Measurements from ENCODE around the gene MXD3. TPM values are rescaled to one million over a fixed set of nuclear protein-coding genes. Genes with fewer than 3 reads are reported as not detected.

MXD3 gene
- total RNA-seq, 2 donors from 2014 or later: 5.4 to 6.1 TPM

- intact Hi-C loops (cut with DNase I): no loop called here
- peak; percentile 57 for DNase-seq (ENCODE audit: low spot score)
Measured at GRCh38 chr5:177328545-177329231, 17.0 kb upstream of the MXD3 start.

- intact Hi-C loops (cut with DNase I): loop anchor here in 1 of 2 donors (1.0 kb wide), 1 partner anchor 12 kb away; no protein-coding TSS in a partner anchor
- DNase-seq (ENCODE audit: low spot score): peak; percentile 90
Measured at GRCh38 chr5:177327539-177328522, 16.1 kb upstream of the MXD3 start.

GRCh38 chr5:177325868-177326381 lies 14.2 kb upstream of the MXD3 start:
- peak; percentile 14 for DNase-seq (ENCODE audit: low spot score)
- intact Hi-C loops (cut with DNase I): no loop called here

GRCh38 chr5:177320879-177321278 lies 9.2 kb upstream of the MXD3 start:
- intact Hi-C loops (cut with DNase I): no loop called here
- peak; percentile 58 for DNase-seq (ENCODE audit: low spot score)

- intact Hi-C loops (cut with DNase I): loop anchor here in 1 of 2 donors (10.0 kb wide), 1 partner anchor 65 kb away; the partner anchor contains the start of gene SLC34A1
- DNase-seq (ENCODE audit: low spot score): peak; percentile 70
Measured at GRCh38 chr5:177319913-177320588, 8.4 kb upstream of the MXD3 start.

- peak; percentile 88 for DNase-seq (ENCODE audit: low spot score)
- intact Hi-C loops (cut with DNase I): loop anchor here in 1 of 2 donors (10.0 kb wide), 1 partner anchor 67 kb away; the partner anchor contains the start of gene SLC34A1
Measured at GRCh38 chr5:177317959-177318377, 6.3 kb upstream of the MXD3 start.

GRCh38 chr5:177316005-177316404 lies 4.3 kb upstream of the MXD3 start:
- peak; percentile 15 for DNase-seq (ENCODE audit: low spot score)
- intact Hi-C loops (cut with DNase I): loop anchor here in 1 of 2 donors (10.0 kb wide), 1 partner anchor 69 kb away; the partner anchor contains the start of gene SLC34A1

GRCh38 chr5:177315411-177315810 lies 3.7 kb upstream of the MXD3 start:
- intact Hi-C loops (cut with DNase I): loop anchor here in 1 of 2 donors (10.0 kb wide), 1 partner anchor 69 kb away; the partner anchor contains the start of gene SLC34A1
- DNase-seq (ENCODE audit: low spot score): peak; percentile 53

GRCh38 chr5:177314376-177315342 lies 3.0 kb upstream of the MXD3 start:
- intact Hi-C loops (cut with DNase I): loop anchor here in 1 of 2 donors (10.0 kb wide), 1 partner anchor 70 kb away; the partner anchor contains the start of gene SLC34A1
- DNase-seq (ENCODE audit: low spot score): peak; percentile 72

- peak; percentile 38 for DNase-seq (ENCODE audit: low spot score)
- intact Hi-C loops (cut with DNase I): loop anchor here in 1 of 2 donors (10.0 kb wide), 1 partner anchor 71 kb away; the partner anchor contains the start of gene SLC34A1
Measured at GRCh38 chr5:177313561-177314259, 2.0 kb upstream of the MXD3 start.

GRCh38 chr5:177312649-177313181 lies 1.0 kb upstream of the MXD3 start:
- DNase-seq (ENCODE audit: low spot score): peak; percentile 81
- intact Hi-C loops (cut with DNase I): loop anchor here in 1 of 2 donors (10.0 kb wide), 1 partner anchor 72 kb away; the partner anchor contains the start of gene SLC34A1

GRCh38 chr5:177311392-177311722 lies 341 bp downstream of the MXD3 start:
- intact Hi-C loops (cut with DNase I): loop anchor here in 1 of 2 donors (10.0 kb wide), 1 partner anchor 73 kb away; the partner anchor contains the start of gene SLC34A1
- DNase-seq (ENCODE audit: low spot score): no peak

- intact Hi-C loops (cut with DNase I): loop anchor here in 1 of 2 donors (10.0 kb wide), 1 partner anchor 74 kb away; the partner anchor contains the start of gene SLC34A1
- DNase-seq (ENCODE audit: low spot score): peak; percentile 77
Measured at GRCh38 chr5:177310757-177311391, 824 bp downstream of the MXD3 start.

- DNase-seq (ENCODE audit: low spot score): peak; percentile 82
- intact Hi-C loops (cut with DNase I): loop anchor here in 1 of 2 donors (10.0 kb wide), 1 partner anchor 74 kb away; the partner anchor contains the start of gene SLC34A1
Measured at GRCh38 chr5:177310332-177310731, 1.4 kb downstream of the MXD3 start.

- intact Hi-C loops (cut with DNase I): loop anchor here in 1 of 2 donors (10.0 kb wide), 1 partner anchor 75 kb away; the partner anchor contains the start of gene SLC34A1
- peak; percentile 87 for DNase-seq (ENCODE audit: low spot score)
Measured at GRCh38 chr5:177309351-177310191, 2.1 kb downstream of the MXD3 start.

Data from posterior vena cava (tissue), 2 donors.